ENCODE data around the gene AFAP1. TPM values are rescaled to one million over a fixed set of nuclear protein-coding genes. Genes with fewer than 3 reads are reported as not detected.

The AFAP1 gene
- total RNA-seq, 1 experiment from 2014 or later = 32.9 TPM

DNA sequence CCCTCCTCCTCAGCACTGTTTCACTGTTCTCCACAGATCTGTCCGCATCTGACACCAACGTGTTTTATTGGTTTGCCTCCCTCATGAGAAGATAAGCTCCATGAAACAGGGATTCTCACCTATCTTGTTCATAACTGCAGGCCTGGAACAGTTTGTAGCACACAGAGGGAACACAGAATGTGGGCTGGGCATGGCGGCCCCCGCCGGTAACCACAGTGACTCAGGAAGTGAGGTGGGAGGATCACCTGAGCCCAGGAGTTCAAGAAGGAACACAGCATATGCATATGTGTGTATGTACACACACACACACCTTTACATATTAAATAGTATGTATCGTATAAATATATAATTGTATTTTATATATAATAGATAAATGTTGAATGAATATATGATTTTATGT lies 168.6 kb downstream of the AFAP1 start:
- no peak for DNase-seq (ENCODE audit: low spot score)

- DNase-seq (ENCODE audit: low spot score) = no peak
These were observed 169.2 kb downstream of the AFAP1 start for GRCh38 chr4:7770224-7771050.

- no peak for DNase-seq (ENCODE audit: low spot score)
These were observed 170.1 kb downstream of the AFAP1 start for GRCh38 chr4:7769396-7770223.

DNA sequence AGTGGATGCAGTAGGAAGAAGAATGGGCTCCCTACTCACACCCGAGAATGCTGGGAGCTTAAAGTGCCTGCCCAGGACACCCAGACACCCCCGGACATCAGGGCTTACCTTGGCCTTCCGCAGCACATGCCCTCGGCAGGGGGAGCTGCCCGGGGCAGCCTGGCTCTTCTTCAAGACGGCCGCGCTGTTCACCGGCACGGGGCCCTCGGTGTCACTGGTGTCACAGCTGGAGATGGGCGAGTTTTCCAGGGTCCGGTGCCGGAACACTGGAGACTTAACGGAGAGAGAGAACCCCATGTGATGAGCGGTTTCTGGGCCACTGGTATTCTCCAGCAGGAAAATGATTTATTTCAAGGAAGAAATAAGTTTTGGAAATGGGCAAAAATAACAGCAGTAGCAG lies 170.9 kb downstream of the AFAP1 start:
- no peak for DNase-seq (ENCODE audit: low spot score)

DNA sequence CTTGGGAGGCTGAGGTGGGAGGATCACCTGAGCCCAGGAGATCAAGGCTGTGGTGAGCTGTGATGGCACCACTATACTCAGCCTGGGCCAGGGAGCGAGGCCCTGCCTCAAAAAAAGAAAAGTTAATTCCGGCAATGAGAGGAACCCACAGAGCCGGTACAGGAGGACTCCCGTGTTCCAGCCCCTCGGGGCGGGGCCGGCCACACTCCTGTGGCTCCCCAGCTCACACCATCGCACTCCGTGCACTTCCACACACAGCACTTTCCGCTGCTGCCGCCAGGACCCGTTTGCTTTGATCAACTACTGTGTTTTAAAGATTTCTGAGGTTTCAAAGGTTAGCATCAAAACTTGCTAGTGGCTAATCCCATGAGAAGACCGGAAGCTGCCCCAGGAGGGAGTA lies 171.7 kb downstream of the AFAP1 start:
- no peak for DNase-seq (ENCODE audit: low spot score)

DNA sequence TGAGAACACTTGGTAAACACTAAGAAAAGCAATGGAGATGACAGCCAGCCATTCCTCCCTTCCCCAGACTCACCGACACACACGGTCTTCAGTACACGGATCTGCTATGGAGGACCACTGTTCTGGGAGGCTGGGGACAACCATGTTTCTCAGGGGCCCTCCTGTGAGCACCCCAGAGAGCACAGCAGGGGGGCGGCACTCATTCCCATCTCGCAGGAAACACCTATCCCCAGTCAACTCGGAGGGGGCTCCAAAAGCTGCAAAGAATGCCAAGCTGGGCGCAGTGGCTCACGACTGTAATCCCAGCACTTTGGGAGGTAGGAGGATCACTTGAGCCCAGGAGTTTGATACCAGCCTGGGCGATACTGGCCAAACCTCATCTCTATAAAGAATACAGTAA lies 172.1 kb downstream of the AFAP1 start:
- DNase-seq (ENCODE audit: low spot score) = no peak

DNA sequence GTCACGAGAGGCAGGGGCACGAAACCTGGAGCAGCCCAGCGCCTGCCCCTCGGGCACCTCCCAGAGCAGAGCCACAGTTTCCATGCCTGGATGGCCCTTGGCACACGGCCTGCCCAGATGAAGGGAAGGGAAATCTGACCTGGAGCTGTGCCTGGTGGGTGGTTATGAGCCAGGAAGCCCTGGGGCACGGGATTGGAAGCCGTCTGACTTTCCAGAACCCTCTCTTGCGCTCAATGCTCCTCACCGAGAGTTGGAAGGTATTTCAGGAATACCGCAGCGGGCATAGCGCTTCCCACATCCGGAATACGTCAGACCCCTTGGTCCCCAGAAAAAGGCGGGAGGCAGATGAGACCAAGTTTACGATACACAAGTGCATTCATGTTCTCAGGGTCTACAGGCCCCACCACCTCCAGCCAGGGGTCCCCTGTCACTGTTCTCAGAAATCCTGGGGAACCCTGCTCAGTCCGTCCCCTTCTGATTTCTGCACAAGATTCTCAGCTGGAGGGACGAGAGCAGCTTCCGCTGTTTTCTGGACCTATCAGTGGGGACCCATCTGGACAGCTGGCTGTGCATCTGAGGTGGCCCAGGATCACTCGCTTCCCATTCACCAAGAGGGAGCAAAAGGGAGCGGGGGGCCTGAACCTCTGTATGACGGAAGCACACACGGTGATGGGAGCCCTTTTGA lies 172.9 kb downstream of the AFAP1 start:
- no peak for DNase-seq (ENCODE audit: low spot score)

DNA sequence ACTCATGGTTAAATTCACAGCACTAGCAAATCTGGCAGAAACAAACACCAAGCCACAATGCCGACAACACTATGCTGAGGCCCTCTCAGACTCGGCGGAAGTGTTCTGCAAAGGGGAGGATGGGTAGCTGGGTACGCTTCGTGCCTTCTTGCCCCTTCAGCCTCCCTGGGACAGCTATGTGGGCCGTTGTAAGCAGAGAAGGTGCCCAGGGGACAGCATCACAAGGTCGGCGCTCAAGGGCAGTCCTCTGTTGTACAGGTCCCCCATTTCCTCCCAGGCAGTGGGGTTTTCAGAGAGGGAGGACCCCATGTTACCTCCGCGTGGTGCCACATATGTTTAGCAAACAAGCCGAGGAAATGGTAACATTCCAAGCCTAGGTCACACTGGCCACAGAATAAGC lies 173.6 kb downstream of the AFAP1 start:
- DNase-seq (ENCODE audit: low spot score) = no peak

DNA sequence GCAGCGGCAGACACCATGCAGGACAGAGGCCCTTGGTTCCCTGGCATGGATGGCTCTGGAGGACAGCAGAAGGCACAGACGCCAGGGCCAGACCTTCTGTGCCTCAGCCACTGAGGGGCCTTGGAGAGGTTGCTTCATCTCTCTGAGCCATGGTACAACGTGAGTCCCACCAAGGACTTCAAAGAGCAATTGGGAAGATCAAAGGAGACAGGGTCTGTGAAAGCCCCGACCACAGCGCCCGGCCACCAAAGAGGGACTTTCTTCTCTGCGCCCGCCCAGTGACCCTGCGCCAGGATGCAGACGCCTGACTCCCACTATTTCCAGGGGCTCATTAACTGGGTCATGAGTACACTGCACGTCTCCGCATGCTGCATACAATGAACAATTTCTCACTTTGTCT lies 174.0 kb downstream of the AFAP1 start:
- DNase-seq (ENCODE audit: low spot score) = no peak

DNA sequence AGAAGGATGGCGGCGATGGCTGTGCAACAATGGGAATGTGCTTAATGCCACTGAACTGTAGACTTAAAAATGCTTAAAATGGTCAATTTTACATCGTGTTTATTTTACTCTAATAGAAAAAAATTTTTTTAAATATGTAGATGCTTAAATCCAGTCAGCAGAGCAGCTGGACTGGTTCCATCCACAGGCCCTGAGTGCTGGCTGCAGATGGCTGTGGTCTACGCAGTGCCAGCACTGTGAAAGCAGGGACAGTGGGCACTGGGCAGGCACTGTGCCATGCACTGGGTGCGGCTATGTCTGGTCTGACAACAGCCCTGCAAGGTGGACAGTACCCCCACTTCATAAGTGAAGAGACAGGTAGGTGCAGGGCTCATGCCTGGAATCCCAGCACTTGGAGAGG lies 175.2 kb downstream of the AFAP1 start:
- no peak for DNase-seq (ENCODE audit: low spot score)

- peak; percentile 55 for DNase-seq (ENCODE audit: low spot score)
These were observed 175.9 kb downstream of the AFAP1 start for GRCh38 chr4:7763788-7764187.

- DNase-seq (ENCODE audit: low spot score) = no peak
These were observed 176.6 kb downstream of the AFAP1 start for GRCh38 chr4:7763106-7763505.

GRCh38 chr4:7762376-7763030 lies 177.2 kb downstream of the AFAP1 start:
- DNase-seq (ENCODE audit: low spot score) = no peak

GRCh38 chr4:7761720-7762119 lies 177.9 kb downstream of the AFAP1 start:
- peak; percentile 46 for DNase-seq (ENCODE audit: low spot score)

- DNase-seq (ENCODE audit: low spot score) = no peak
These were observed 178.3 kb downstream of the AFAP1 start for GRCh38 chr4:7761312-7761711.

DNA sequence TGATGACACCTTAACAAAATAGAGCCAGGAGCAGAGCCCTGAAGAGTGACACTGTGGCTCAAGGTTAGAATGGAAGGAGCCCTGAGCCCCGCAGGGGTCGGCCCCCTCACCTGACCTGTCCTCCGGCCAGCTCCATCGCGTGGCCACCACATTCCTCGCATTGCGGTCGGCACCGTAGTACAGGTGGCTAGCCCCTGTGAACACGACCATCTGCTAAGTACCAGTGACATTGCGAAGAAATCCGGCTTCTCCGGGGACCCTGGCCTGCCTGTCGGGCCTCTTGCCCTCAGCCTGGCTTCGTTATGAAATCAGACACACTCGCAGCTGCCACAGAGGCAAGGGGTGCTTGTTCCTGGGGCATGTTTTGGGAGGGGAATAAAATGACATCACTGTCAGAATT lies 179.0 kb downstream of the AFAP1 start:
- DNase-seq (ENCODE audit: low spot score) = no peak

- no peak for DNase-seq (ENCODE audit: low spot score)
These were observed 179.4 kb downstream of the AFAP1 start for GRCh38 chr4:7760228-7760627.

DNA sequence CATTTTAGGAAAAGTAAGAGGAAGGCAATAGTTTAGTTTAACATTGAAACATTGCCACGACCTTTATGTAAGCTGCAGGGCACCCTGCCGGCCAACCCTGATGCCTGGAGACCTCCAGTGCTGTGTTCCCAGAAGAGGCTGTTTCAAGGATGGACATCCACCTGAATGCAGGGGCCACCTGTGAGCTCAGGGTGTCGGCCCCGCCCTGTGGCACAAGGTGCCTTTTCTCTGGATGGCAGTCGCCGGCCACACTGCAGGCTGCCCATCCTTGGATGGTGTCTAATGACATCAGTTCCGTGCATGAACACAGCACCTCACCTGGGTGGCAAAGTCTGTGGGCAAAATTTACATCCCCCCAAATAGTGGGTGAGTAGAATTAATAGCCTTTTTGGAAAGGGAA lies 180.0 kb downstream of the AFAP1 start:
- DNase-seq (ENCODE audit: low spot score) = no peak

- no peak for DNase-seq (ENCODE audit: low spot score)
These were observed 180.4 kb downstream of the AFAP1 start for GRCh38 chr4:7759216-7759615.

- DNase-seq (ENCODE audit: low spot score) = no peak
These were observed 181.2 kb downstream of the AFAP1 start for GRCh38 chr4:7758476-7758875.

- no peak for DNase-seq (ENCODE audit: low spot score)
These were observed 181.9 kb downstream of the AFAP1 start for GRCh38 chr4:7757501-7758471.
